HUES6 (cell line): ENCODE data around the gene ATP6V0C.
"Not testable (repeated sequence)": the region's sequence is repeated elsewhere in the genome, so short reads cannot be mapped to it uniquely, and the experiment has no call there.

Experiments
- H3K27ac ChIP-seq: 2 replicates; pipeline ENCODE4 v1.7.0; 2013; ENCODE audit warnings: low read depth, mild to moderate bottlenecking, low read length, inconsistent platforms
- H3K27me3 ChIP-seq: 2 replicates; pipeline ENCODE4 v1.6.1; 2013; ENCODE audit warnings: low read length; ENCODE audit not compliant: control insufficient read depth, insufficient read depth
- H3K36me3 ChIP-seq: 2 replicates; pipeline ENCODE4 v1.6.1; 2013; ENCODE audit warnings: low read length; ENCODE audit not compliant: control insufficient read depth, insufficient read depth
- H3K4me1 ChIP-seq: 2 replicates; pipeline ENCODE4 v1.6.1; 2013; ENCODE audit warnings: low read length; ENCODE audit not compliant: control insufficient read depth, insufficient read depth
- H3K4me3 ChIP-seq: 2 replicates; pipeline ENCODE4 v1.5.1; 2013; ENCODE audit warnings: low read depth, low read length
- H3K9ac ChIP-seq: one replicate; pipeline ENCODE4 v1.6.1; 2013; ENCODE audit warnings: mild to moderate bottlenecking, low read length
- H3K9me3 ChIP-seq: 2 replicates; pipeline ENCODE4 v1.6.1; 2013; ENCODE audit warnings: low read depth, low read length; ENCODE audit not compliant: control insufficient read depth, insufficient read depth

ATP6V0C gene

GRCh38 chr16:2532494-2533141 lies 18.9 kb downstream of the ATP6V0C start:
- Histone ChIP-seq H3K27ac (peak overlapping the region; percentile 18; the same call in 1 of the 2 replicates), H3K4me3 (peak overlapping the region; percentile 69), H3K36me3 (peaks cover 19% of the 10 kb centered on the region), H3K9ac (peak overlapping the region; percentile 55), H3K9me3 (no peaks in the 10 kb centered on the region), H3K4me1 (peaks cover 8% of the 10 kb centered on the region), H3K27me3 (no peaks in the 10 kb centered on the region)

- not testable (repeated sequence) for H3K27ac ChIP-seq, H3K9me3 ChIP-seq, H3K4me1 ChIP-seq, H3K27me3 ChIP-seq
- H3K36me3 ChIP-seq: peaks cover 13% of the 10 kb centered on the region
- H3K4me3 ChIP-seq: peak overlapping the region; percentile 69
- H3K9ac ChIP-seq: peak overlapping the region; percentile 55
These were observed 19.5 kb downstream of the ATP6V0C start for GRCh38 chr16:2533142-2533755.

- H3K27me3 ChIP-seq: no peaks in the 10 kb centered on the region
- H3K9ac ChIP-seq: no peak overlapping the region
- peaks cover 8% of the 10 kb centered on the region for H3K4me1 ChIP-seq
- H3K27ac ChIP-seq: no peak overlapping the region
- H3K36me3 ChIP-seq: peaks cover 6% of the 10 kb centered on the region
- no peak overlapping the region for H3K4me3 ChIP-seq
- H3K9me3 ChIP-seq: no peaks in the 10 kb centered on the region
These were observed 20.2 kb downstream of the ATP6V0C start for GRCh38 chr16:2533912-2534311.

- not testable (repeated sequence) for H3K9ac ChIP-seq
These were observed 20.6 kb downstream of the ATP6V0C start for GRCh38 chr16:2534335-2534734.

GRCh38 chr16:2535625-2536013 lies 21.9 kb downstream of the ATP6V0C start:
- Histone ChIP-seq H3K4me1 (peaks cover 8% of the 10 kb centered on the region), H3K4me3 (no peak overlapping the region), H3K36me3 (peaks cover 9% of the 10 kb centered on the region), H3K9me3 (no peaks in the 10 kb centered on the region), H3K27me3 (no peaks in the 10 kb centered on the region), H3K9ac (no peak overlapping the region), H3K27ac (no peak overlapping the region)

More at GRCh38 chr16:2534335-2534734, 20.6 kb downstream of the ATP6V0C start:
- not testable (repeated sequence) for H3K9me3 ChIP-seq, H3K27me3 ChIP-seq, H3K36me3 ChIP-seq, H3K4me3 ChIP-seq, H3K4me1 ChIP-seq, H3K27ac ChIP-seq

- Histone ChIP-seq H3K27ac (no peak within 1 kb of the TSS), H3K27me3 (no peaks in the 10 kb centered on the region), H3K4me1 (no peaks in the 10 kb centered on the region)
These were observed 24.0 kb downstream of the ATP6V0C start, which contains the start of gene PDPK1 for GRCh38 chr16:2537451-2538379. Gene PDPK1 (plus strand): TSS chr16:2538021. CDS start chr16:2538113, 92 bp downstream.

GRCh38 chr16:2539192-2539844 lies 25.6 kb downstream of the ATP6V0C start:
- H3K27ac ChIP-seq, H3K9me3 ChIP-seq, H3K4me1 ChIP-seq, H3K4me3 ChIP-seq, H3K27me3 ChIP-seq, H3K36me3 ChIP-seq, H3K9ac ChIP-seq: not testable (repeated sequence)

More at GRCh38 chr16:2537451-2538379, 24.0 kb downstream of the ATP6V0C start, which contains the start of gene PDPK1:
- peak within 1 kb of the TSS; percentile 73 for H3K4me3 ChIP-seq
- H3K36me3 ChIP-seq: peaks cover 9% of the 10 kb centered on the region
- H3K9ac ChIP-seq: peak within 1 kb of the TSS; percentile 73
- no peaks in the 10 kb centered on the region for H3K9me3 ChIP-seq

GRCh38 chr16:2539845-2540458 lies 26.2 kb downstream of the ATP6V0C start:
- H3K27ac ChIP-seq, H3K36me3 ChIP-seq, H3K4me1 ChIP-seq, H3K4me3 ChIP-seq, H3K27me3 ChIP-seq, H3K9ac ChIP-seq, H3K9me3 ChIP-seq: not testable (repeated sequence)

- H3K9me3 ChIP-seq, H3K4me3 ChIP-seq, H3K36me3 ChIP-seq, H3K4me1 ChIP-seq, H3K27ac ChIP-seq, H3K27me3 ChIP-seq, H3K9ac ChIP-seq: not testable (repeated sequence)
These were observed 27.2 kb downstream of the ATP6V0C start for GRCh38 chr16:2540912-2541311.

GRCh38 chr16:2541409-2541808 lies 27.7 kb downstream of the ATP6V0C start:
- H3K27me3 ChIP-seq, H3K4me3 ChIP-seq, H3K9me3 ChIP-seq, H3K27ac ChIP-seq, H3K4me1 ChIP-seq, H3K9ac ChIP-seq, H3K36me3 ChIP-seq: not testable (repeated sequence)
